Mesenchymal stem cell (in vitro differentiated cells and primary cell): ENCODE results near the gene PSMB8.

Source experiments
- DNase-seq: peaks from one replicate; pipeline ENCODE4 v3.0.0-alpha.2; 2013
- H2AFZ ChIP-seq: one replicate; pipeline ENCODE4 v1.6.1; 2013; ENCODE audit warnings: low read depth, mild to moderate bottlenecking, control low read depth, inconsistent platforms, low read length, moderate library complexity
- H2AK5ac ChIP-seq: 2 replicates; pipeline ENCODE4 v1.6.1; 2013; ENCODE audit warnings: low read length, moderate library complexity, mild to moderate bottlenecking, inconsistent platforms; ENCODE audit not compliant: severe bottlenecking
- H2BK120ac ChIP-seq: one replicate; pipeline ENCODE4 v1.6.1; 2013; ENCODE audit warnings: low read depth, mild to moderate bottlenecking, inconsistent platforms, low read length, moderate library complexity
- H2BK12ac ChIP-seq, 2 experiments: one replicate each; pipeline ENCODE4 v1.6.1; 2013; ENCODE audit warnings: inconsistent platforms in 2 of 2, low read length in 2 of 2, mild to moderate bottlenecking in 2 of 2, moderate library complexity in 2 of 2, control low read depth in 1 of 2
- H2BK15ac ChIP-seq: one replicate; pipeline ENCODE4 v1.6.1; 2013; ENCODE audit warnings: mild to moderate bottlenecking, low read depth, inconsistent platforms; ENCODE audit not compliant: poor library complexity, severe bottlenecking
- H2BK5ac ChIP-seq: 2 replicates; pipeline ENCODE4 v1.6.1; 2013; ENCODE audit warnings: low read depth, mild to moderate bottlenecking, low read length, control low read depth, inconsistent platforms; ENCODE audit not compliant: poor library complexity, severe bottlenecking
- H3K14ac ChIP-seq, 2 experiments: one replicate each; pipeline ENCODE4 v1.6.1; 2013; ENCODE audit warnings: inconsistent platforms in 2 of 2, low read length in 2 of 2, control low read depth in 1 of 2, mild to moderate bottlenecking in 1 of 2, moderate library complexity in 1 of 2
- H3K18ac ChIP-seq, 2 experiments: one replicate each; pipeline ENCODE4 v1.6.1; 2013; ENCODE audit warnings: inconsistent platforms in 2 of 2, low read length in 2 of 2, control low read depth in 1 of 2, low read depth in 1 of 2, mild to moderate bottlenecking in 1 of 2
- H3K23ac ChIP-seq, 2 experiments: one replicate each; pipeline ENCODE4 v1.6.1; 2013; ENCODE audit warnings: inconsistent platforms in 2 of 2, low read length in 2 of 2, mild to moderate bottlenecking in 2 of 2, moderate library complexity in 2 of 2, control low read depth in 1 of 2
- H3K27ac ChIP-seq: 2 replicates; pipeline ENCODE4 v1.5.1; 2013; ENCODE audit warnings: mild to moderate bottlenecking, moderate library complexity, low read length, control low read depth, inconsistent platforms; ENCODE audit not compliant: poor library complexity, severe bottlenecking
- H3K27me3 ChIP-seq, 2 experiments: 2 replicates each; pipeline versions ENCODE4 v1.6.1 to v1.7.0; 2013; ENCODE audit warnings: low read length in 2 of 2, mild to moderate bottlenecking in 2 of 2, moderate library complexity in 2 of 2, control low read depth in 1 of 2, inconsistent platforms in 1 of 2; ENCODE audit not compliant: control insufficient read depth in 1 of 2, insufficient read depth in 1 of 2
- H3K36me3 ChIP-seq, 2 experiments: 2 replicates each; pipeline versions ENCODE4 v1.6.1 to v1.7.0; 2013; ENCODE audit warnings: low read length in 2 of 2, control low read depth in 1 of 2, inconsistent platforms in 1 of 2, low read depth in 1 of 2, mild to moderate bottlenecking in 1 of 2; ENCODE audit not compliant: insufficient read depth in 2 of 2, control insufficient read depth in 1 of 2
- H3K4ac ChIP-seq, 2 experiments: one replicate each; pipeline ENCODE4 v1.6.1; 2013; ENCODE audit warnings: inconsistent platforms in 2 of 2, low read length in 2 of 2, mild to moderate bottlenecking in 2 of 2, moderate library complexity in 2 of 2, control low read depth in 1 of 2, low read depth in 1 of 2
- H3K4me1 ChIP-seq: 2 replicates; pipeline ENCODE4 v1.6.1; 2013; ENCODE audit warnings: low read depth, low read length, control low read depth; ENCODE audit not compliant: control insufficient read depth, insufficient read depth
- H3K4me2 ChIP-seq: 2 replicates; pipeline ENCODE4 v1.6.1; 2013; ENCODE audit warnings: low read length, mild to moderate bottlenecking, inconsistent platforms; ENCODE audit not compliant: poor library complexity, severe bottlenecking
- H3K4me3 ChIP-seq, 2 experiments: 2 replicates each; pipeline versions ENCODE4 v1.5.1 to v1.7.0; 2013; ENCODE audit warnings: low read length in 2 of 2, mild to moderate bottlenecking in 2 of 2, control low read depth in 1 of 2, low read depth in 1 of 2; ENCODE audit not compliant: insufficient read depth in 1 of 2
- H3K79me1 ChIP-seq: replicated peaks from 2 replicates; pipeline ENCODE4 v1.6.1; 2013; ENCODE audit warnings: mild to moderate bottlenecking, control low read depth, low read length, inconsistent platforms; ENCODE audit not compliant: poor library complexity, severe bottlenecking
- H3K9ac ChIP-seq: 2 replicates; pipeline ENCODE4 v1.7.0; 2013; ENCODE audit warnings: mild to moderate bottlenecking, low read length, moderate library complexity
- H3K9me3 ChIP-seq: 2 replicates; pipeline ENCODE4 v1.7.0; 2013; ENCODE audit warnings: mild to moderate bottlenecking, low read length; ENCODE audit not compliant: control insufficient read depth
- H4K8ac ChIP-seq: one replicate; pipeline ENCODE4 v1.6.1; 2013; ENCODE audit warnings: inconsistent platforms, mild to moderate bottlenecking, low read length, moderate library complexity
- H4K91ac ChIP-seq: one replicate; pipeline ENCODE4 v1.6.1; 2013; ENCODE audit warnings: mild to moderate bottlenecking, low read length, inconsistent platforms
- WGBS: methylation state at CpG from one replicate; pipeline ENCODE4 v1.1.7; 2013; ENCODE audit warnings: mixed read lengths; 5-methylcytosine and 5-hydroxymethylcytosine counted together

Gene PSMB8

GRCh38 chr6:32865724-32866443 is 22.0 kb upstream of the PSMB8 start:
- Histone ChIP-seq H3K9me3 (no peaks in the 10 kb centered on the region), H3K4me2 (no peak overlapping the region), H4K91ac (no peak overlapping the region), H2AK5ac (no peak overlapping the region), H3K79me1 (no peaks in the 10 kb centered on the region), H2BK5ac (no peak overlapping the region), H3K4ac (no peak overlapping the region), H2BK12ac (no peak overlapping the region), H3K23ac (no peak overlapping the region), H3K14ac (no peak overlapping the region), H2BK120ac (no peak overlapping the region), H3K9ac (no peak overlapping the region), H3K27ac (no peak overlapping the region), H3K4me1 (no peaks in the 10 kb centered on the region), H3K18ac (no peak overlapping the region), H2AFZ (no peak overlapping the region), H3K36me3 (no peaks in the 10 kb centered on the region), H2BK15ac (no peak overlapping the region), H3K27me3 (peaks cover 5 to 24% of the 10 kb centered on the region in 2 experiments), H3K4me3 (no peak overlapping the region), H4K8ac (no peak overlapping the region)
- WGBS: 81% methylated on average over 9 of the region's 10 CpGs
- DNase-seq: no peak

GRCh38 chr6:32862725-32863124 is 18.9 kb upstream of the PSMB8 start:
- Histone ChIP-seq H2AFZ (no peak overlapping the region), H3K4me2 (no peak overlapping the region), H3K14ac (no peak overlapping the region), H3K4me3 (no peak overlapping the region), H2BK5ac (no peak overlapping the region), H3K79me1 (no peaks in the 10 kb centered on the region), H3K9ac (no peak overlapping the region), H3K36me3 (peaks cover 0 to 30% of the 10 kb centered on the region in 2 experiments), H3K18ac (no peak overlapping the region), H4K91ac (no peak overlapping the region), H2AK5ac (no peak overlapping the region), H3K23ac (no peak overlapping the region), H2BK12ac (no peak overlapping the region), H2BK120ac (no peak overlapping the region), H3K9me3 (no peaks in the 10 kb centered on the region), H4K8ac (no peak overlapping the region), H3K27ac (no peak overlapping the region), H3K27me3 (peaks cover 0 to 14% of the 10 kb centered on the region in 2 experiments), H3K4ac (no peak overlapping the region), H3K4me1 (no peaks in the 10 kb centered on the region), H2BK15ac (no peak overlapping the region)
- 78% methylated on average over 3 of the region's 3 CpGs for WGBS
- no peak for DNase-seq

- Histone ChIP-seq H3K23ac (no peak overlapping the region), H4K8ac (no peak overlapping the region), H3K27me3 (peaks cover 0 to 2% of the 10 kb centered on the region in 2 experiments), H2BK120ac (no peak overlapping the region), H2BK12ac (no peak overlapping the region), H3K36me3 (peaks cover 0 to 36% of the 10 kb centered on the region in 2 experiments), H4K91ac (no peak overlapping the region), H2BK5ac (no peak overlapping the region), H3K14ac (no peak overlapping the region), H3K4me1 (no peaks in the 10 kb centered on the region), H3K4me2 (no peak overlapping the region), H3K9me3 (no peaks in the 10 kb centered on the region), H3K9ac (no peak overlapping the region), H3K4me3 (no peak overlapping the region), H2BK15ac (no peak overlapping the region), H3K79me1 (peaks cover 2% of the 10 kb centered on the region), H2AK5ac (no peak overlapping the region), H3K4ac (no peak overlapping the region), H3K27ac (no peak overlapping the region), H3K18ac (no peak overlapping the region), H2AFZ (no peak overlapping the region)
- no peak for DNase-seq
- WGBS: no CpG with 5 or more reads among the region's 1 CpG
Observed at GRCh38 chr6:32860674-32861073, 16.8 kb upstream of the PSMB8 start.

GRCh38 chr6:32858194-32858593 is 14.3 kb upstream of the PSMB8 start:
- Histone ChIP-seq H2AFZ (no peak overlapping the region), H3K9ac (no peak overlapping the region), H3K27me3 (no peaks in the 10 kb centered on the region), H3K4me1 (peaks cover 4% of the 10 kb centered on the region), H3K4ac (no peak overlapping the region), H3K79me1 (peaks cover 11% of the 10 kb centered on the region), H2BK15ac (no peak overlapping the region), H2BK5ac (no peak overlapping the region), H4K91ac (no peak overlapping the region), H3K9me3 (no peaks in the 10 kb centered on the region), H3K18ac (no peak overlapping the region), H2BK12ac (no peak overlapping the region), H3K36me3 (peaks cover 0 to 36% of the 10 kb centered on the region in 2 experiments), H4K8ac (no peak overlapping the region), H3K14ac (no peak overlapping the region), H3K27ac (no peak overlapping the region), H2AK5ac (no peak overlapping the region), H3K4me2 (no peak overlapping the region), H3K4me3 (no peak overlapping the region), H2BK120ac (no peak overlapping the region), H3K23ac (no peak overlapping the region)
- DNase-seq: no peak
- WGBS: 86% methylated on average over 5 of the region's 5 CpGs
